Right atrium auricular region (tissue), 2 donors: ENCODE measurements around the gene MXI1. TPM values are rescaled to one million over a fixed set of nuclear protein-coding genes. Genes with fewer than 3 reads are reported as not detected.

Source experiments
- DNase-seq: peaks from one replicate; pipeline ENCODE4 v3.0.0-alpha.2; 2019; ENCODE audit warnings: low spot score
- H3K27ac ChIP-seq, 2 donors: fragments of 200-600 bp; sonication (generic); 1 replicate in 1 of 2; 2 replicates in 1 of 2; pipeline ENCODE4 v1.5.1; 2016 to 2019
- H3K27me3 ChIP-seq, 2 donors: fragments of 200-600 bp; sonication (generic); one replicate each; pipeline versions ENCODE4 v1.5.1 to v1.6.0; 2017 to 2019
- H3K36me3 ChIP-seq: fragments of 200-600 bp; sonication (generic); one replicate; pipeline ENCODE4 v1.5.1; 2016
- H3K4me1 ChIP-seq, 2 donors: fragments of 200-600 bp; sonication (generic); one replicate each; pipeline versions ENCODE4 v1.5.1 to v1.6.0; 2017 to 2019
- H3K4me3 ChIP-seq, 2 donors: fragments of 200-600 bp; sonication (generic); 1 replicate in 1 of 2; 2 replicates in 1 of 2; pipeline ENCODE4 v1.5.1; 2017 to 2019; ENCODE audit warnings: mild to moderate bottlenecking in 1 of 2, moderate library complexity in 1 of 2
- H3K9me3 ChIP-seq, 2 donors: fragments of 200-600 bp; sonication (generic); one replicate each; pipeline ENCODE4 v1.5.1; 2019
- total RNA-seq, 2 donors: library from RNA; depleted of rRNA; stranded (reverse); fragments of >200 nt; gene quantifications; one replicate each; pipeline ENCODE4 v1.1.0, GENCODE V29; 2016
- TF ChIP-seq, protein P1 (sequence below), 2 donors: fragments of 200-600 bp; sonication (generic); IDR thresholded peaks; one replicate each; pipeline ENCODE4 v1.5.1; 2019; ENCODE audit warnings: antibody characterized with exemption in 2 of 2

Gene MXI1
- total RNA-seq, 2 donors from 2014 or later, result 50.8 to 78.8 TPM

DNA sequence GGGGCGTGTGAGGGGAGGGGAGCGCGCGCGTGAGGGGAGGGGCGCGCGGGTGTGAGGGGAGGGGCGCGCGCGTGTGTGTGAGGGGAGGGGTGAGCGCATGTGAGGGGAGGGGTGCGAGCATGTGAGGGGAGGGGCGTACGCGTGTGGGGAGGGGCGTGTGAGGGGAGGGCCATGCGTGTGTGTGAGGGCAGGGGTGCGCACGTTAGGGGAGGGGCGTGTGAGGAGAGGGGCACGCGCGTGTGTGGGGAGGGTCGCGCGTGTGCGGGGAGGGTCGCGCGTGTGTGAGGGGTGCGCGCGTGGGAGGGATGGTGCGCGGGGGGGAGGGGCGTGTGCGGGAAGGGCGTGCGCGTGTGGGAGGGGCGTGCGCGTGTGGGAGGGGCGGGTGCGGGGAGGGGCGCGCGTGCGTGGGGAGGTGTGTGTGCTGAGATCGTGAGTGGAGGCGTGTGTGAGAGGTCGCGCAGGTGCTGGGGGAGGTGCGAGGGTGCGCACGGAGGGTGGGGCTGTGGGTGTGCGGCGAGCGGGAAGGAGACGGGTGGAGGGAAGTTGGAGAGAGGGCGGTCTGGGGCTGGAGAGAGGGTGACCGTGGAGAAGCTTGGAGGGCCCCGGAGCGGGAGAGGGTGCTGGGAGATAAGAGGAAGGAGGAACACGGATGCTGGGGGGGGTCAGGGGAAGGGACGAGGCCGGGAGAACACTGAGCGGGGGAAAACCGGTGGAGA lies 19.7 kb downstream of the MXI1 start:
- Histone ChIP-seq H3K36me3 (no peaks in the 10 kb centered on the region), H3K9me3 (no peaks in the 10 kb centered on the region), H3K4me1 (peaks cover 0 to 42% of the 10 kb centered on the region in 2 donors), H3K27ac (peak overlapping the region; percentile 98 to 99), H3K4me3 (peak overlapping the region; percentile 82 to 87), H3K27me3 (no peaks in the 10 kb centered on the region)
- TF ChIP-seq, protein P1, sequence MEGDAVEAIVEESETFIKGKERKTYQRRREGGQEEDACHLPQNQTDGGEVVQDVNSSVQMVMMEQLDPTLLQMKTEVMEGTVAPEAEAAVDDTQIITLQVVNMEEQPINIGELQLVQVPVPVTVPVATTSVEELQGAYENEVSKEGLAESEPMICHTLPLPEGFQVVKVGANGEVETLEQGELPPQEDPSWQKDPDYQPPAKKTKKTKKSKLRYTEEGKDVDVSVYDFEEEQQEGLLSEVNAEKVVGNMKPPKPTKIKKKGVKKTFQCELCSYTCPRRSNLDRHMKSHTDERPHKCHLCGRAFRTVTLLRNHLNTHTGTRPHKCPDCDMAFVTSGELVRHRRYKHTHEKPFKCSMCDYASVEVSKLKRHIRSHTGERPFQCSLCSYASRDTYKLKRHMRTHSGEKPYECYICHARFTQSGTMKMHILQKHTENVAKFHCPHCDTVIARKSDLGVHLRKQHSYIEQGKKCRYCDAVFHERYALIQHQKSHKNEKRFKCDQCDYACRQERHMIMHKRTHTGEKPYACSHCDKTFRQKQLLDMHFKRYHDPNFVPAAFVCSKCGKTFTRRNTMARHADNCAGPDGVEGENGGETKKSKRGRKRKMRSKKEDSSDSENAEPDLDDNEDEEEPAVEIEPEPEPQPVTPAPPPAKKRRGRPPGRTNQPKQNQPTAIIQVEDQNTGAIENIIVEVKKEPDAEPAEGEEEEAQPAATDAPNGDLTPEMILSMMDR (IDR thresholded peaks at IDR 0.05), result no peak
- no peak for DNase-seq

DNA sequence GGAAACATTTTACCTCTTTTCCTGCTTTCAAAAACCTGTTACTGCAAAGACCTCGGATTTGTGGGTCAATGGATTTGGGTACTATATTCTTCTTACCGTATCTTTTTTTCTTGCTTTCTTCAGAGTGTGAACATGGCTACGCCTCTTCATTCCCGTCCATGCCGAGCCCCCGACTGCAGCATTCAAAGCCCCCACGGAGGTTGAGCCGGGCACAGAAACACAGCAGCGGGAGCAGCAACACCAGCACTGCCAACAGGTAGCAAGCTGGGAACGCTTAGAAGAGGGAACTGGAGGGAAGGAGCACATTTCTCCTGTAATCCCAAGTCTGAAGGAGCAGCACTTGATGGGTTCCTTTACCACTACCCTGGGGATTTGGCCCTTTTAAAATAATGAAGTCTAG lies 20.7 kb downstream of the MXI1 start:
- TF ChIP-seq, protein P1 (IDR thresholded peaks at IDR 0.05), result no peak
- Histone ChIP-seq H3K36me3 (no peaks in the 10 kb centered on the region), H3K4me1 (peaks cover 0 to 40% of the 10 kb centered on the region in 2 donors), H3K27ac (peak overlapping the region; percentile 98 to 99), H3K9me3 (no peaks in the 10 kb centered on the region), H3K27me3 (no peaks in the 10 kb centered on the region), H3K4me3 (peak overlapping the region in 1 of 2 donors; percentile 87)
- no peak for DNase-seq

DNA sequence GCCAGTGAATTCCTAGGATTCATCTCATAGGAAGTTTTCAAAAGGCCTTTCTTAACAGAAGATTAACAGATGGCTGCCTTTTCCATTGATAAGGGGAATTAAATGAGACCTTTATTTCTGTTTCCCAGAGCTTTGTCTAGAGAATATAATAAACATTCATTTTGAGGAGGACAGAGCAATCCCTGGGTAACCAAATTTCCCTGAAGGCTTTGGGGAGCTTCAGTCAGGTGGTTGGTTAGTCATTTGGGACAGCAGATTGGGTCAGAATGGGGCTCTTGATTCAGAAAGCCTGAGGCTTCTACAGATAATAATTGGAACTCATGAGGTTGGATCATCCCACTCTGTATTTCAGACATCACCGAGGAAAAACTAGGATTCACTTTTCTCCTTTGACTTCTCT lies 21.8 kb downstream of the MXI1 start:
- H3K27ac ChIP-seq, result peak overlapping the region in 1 of 2 donors; percentile 99
- peaks cover 0 to 51% of the 10 kb centered on the region in 2 donors for H3K4me1 ChIP-seq
- no peaks in the 10 kb centered on the region for H3K36me3 ChIP-seq
- no peaks in the 10 kb centered on the region for H3K27me3 ChIP-seq
- H3K9me3 ChIP-seq, result no peaks in the 10 kb centered on the region
- DNase-seq, result no peak
- no peak overlapping the region for H3K4me3 ChIP-seq
- TF ChIP-seq, protein P1 (IDR thresholded peaks at IDR 0.05), result no peak

DNA sequence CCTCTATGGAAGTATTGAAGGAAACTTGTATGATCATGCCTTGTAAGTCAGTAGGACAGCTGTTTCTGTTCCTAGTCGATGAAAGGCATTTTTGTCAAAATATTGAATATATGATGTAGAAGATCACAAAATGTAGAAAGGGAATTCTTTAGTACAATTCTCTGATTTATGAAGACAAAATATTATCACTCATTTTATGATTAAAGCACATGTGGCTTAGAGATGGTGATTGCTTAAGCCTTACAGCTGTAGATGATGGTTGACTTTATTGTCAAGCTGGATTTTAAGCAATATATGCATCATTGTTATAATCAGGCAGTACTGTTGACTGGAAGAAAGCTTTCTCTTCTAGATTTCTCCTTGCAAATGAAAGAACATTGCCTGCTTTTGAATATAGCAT lies 26.4 kb downstream of the MXI1 start:
- Histone ChIP-seq H3K4me1 (peaks cover 0 to 33% of the 10 kb centered on the region in 2 donors), H3K27ac (peak overlapping the region in 1 of 2 donors; percentile 11)

DNA sequence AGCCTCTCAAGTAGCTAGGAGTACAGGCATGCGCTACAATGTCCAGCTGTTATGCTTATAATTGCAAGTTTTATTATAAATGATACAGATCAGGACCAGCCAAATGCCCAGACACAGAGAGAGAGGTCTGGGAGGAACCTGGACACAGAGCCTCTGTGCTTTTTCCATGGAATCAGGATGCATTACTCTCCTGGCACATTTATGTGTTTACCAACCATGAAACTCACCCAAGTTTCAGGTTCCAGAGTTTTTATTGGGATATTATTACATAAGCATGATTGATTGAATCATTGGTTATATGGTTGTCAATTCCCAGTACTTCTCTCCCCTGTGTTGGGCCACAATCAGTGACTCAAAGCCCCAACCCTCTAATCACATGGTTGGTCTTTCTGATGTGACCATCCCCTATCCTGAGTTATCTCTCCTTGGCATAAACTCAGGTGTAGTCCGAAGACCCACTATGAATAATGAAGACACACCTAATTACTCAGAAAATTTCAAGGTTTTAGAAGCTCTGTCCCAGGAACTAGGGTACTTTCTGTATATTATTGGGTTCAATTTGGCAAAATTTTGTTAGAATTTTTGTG lies 30.6 kb downstream of the MXI1 start:
- H3K9me3 ChIP-seq, result no peaks in the 10 kb centered on the region
- peaks cover 0 to 35% of the 10 kb centered on the region in 2 donors for H3K4me1 ChIP-seq
- no peak overlapping the region for H3K27ac ChIP-seq
- TF ChIP-seq, protein P1 (IDR thresholded peaks at IDR 0.05), result no peak
- H3K36me3 ChIP-seq, result peaks cover 6% of the 10 kb centered on the region
- DNase-seq, result no peak
- no peak overlapping the region for H3K4me3 ChIP-seq
- H3K27me3 ChIP-seq, result no peaks in the 10 kb centered on the region

More for the DNA sequence above, 26.4 kb downstream of the MXI1 start:
- no peaks in the 10 kb centered on the region for H3K27me3 ChIP-seq
- peaks cover 6% of the 10 kb centered on the region for H3K36me3 ChIP-seq
- no peaks in the 10 kb centered on the region for H3K9me3 ChIP-seq
- no peak for DNase-seq
- TF ChIP-seq, protein P1 (IDR thresholded peaks at IDR 0.05), result no peak
- no peak overlapping the region for H3K4me3 ChIP-seq
